H9 (cell line): ENCODE measurements around the gene RBM38. TPM values are rescaled to one million over a fixed set of nuclear protein-coding genes. Genes with fewer than 3 reads are reported as not detected.

ENCODE experiments used
- DNase-seq: peaks from one replicate; pipeline ENCODE4 v3.0.0-alpha.2; 2017
- H2AFZ ChIP-seq: one replicate; pipeline ENCODE4 v1.6.1; 2013; ENCODE audit warnings: mild to moderate bottlenecking, low read length, control low read depth, moderate library complexity
- H2AK5ac ChIP-seq: 2 replicates; pipeline ENCODE4 v1.6.1; 2013; ENCODE audit warnings: low read length, control low read depth, mixed read lengths; ENCODE audit not compliant: insufficient read length
- H2BK120ac ChIP-seq: one replicate; pipeline ENCODE4 v1.6.1; 2013; ENCODE audit warnings: low read depth, mild to moderate bottlenecking, low read length, control low read depth, inconsistent platforms; ENCODE audit not compliant: poor library complexity, severe bottlenecking
- H2BK12ac ChIP-seq: 2 replicates; pipeline ENCODE4 v1.6.1; 2013; ENCODE audit warnings: low read length, control low read depth, mixed read lengths, low read depth; ENCODE audit not compliant: insufficient read length
- H2BK15ac ChIP-seq: 2 replicates; pipeline ENCODE4 v1.6.1; 2013; ENCODE audit warnings: low read depth, low read length, control low read depth
- H2BK20ac ChIP-seq: one replicate; pipeline ENCODE4 v1.6.1; 2013; ENCODE audit warnings: low read depth, mild to moderate bottlenecking, low read length, control low read depth, inconsistent platforms; ENCODE audit not compliant: poor library complexity, severe bottlenecking
- H2BK5ac ChIP-seq: 2 replicates; pipeline ENCODE4 v1.6.1; 2013; ENCODE audit warnings: low read length, control low read depth, mixed read lengths; ENCODE audit not compliant: insufficient read length
- H3K14ac ChIP-seq: 2 replicates; pipeline ENCODE4 v1.6.1; 2013; ENCODE audit warnings: low read length, control low read depth; ENCODE audit not compliant: insufficient read depth
- H3K18ac ChIP-seq: 2 replicates; pipeline ENCODE4 v1.6.1; 2013; ENCODE audit warnings: low read depth, mild to moderate bottlenecking, mixed read lengths, low read length, control low read depth; ENCODE audit not compliant: insufficient read length
- H3K23ac ChIP-seq: 2 replicates; pipeline ENCODE4 v1.6.1; 2013; ENCODE audit warnings: low read length, control low read depth, mixed read lengths, low read depth; ENCODE audit not compliant: insufficient read length
- H3K23me2 ChIP-seq: 2 replicates; pipeline ENCODE4 v1.6.1; 2013; ENCODE audit warnings: low read depth, mild to moderate bottlenecking, mixed read lengths, low read length, control low read depth; ENCODE audit not compliant: insufficient read length, poor library complexity, severe bottlenecking
- H3K27ac ChIP-seq: 2 replicates; pipeline ENCODE4 v1.5.1; 2013; ENCODE audit warnings: low read length, control low read depth, mixed read lengths, low read depth; ENCODE audit not compliant: insufficient read length
- H3K27me3 ChIP-seq: 2 replicates; pipeline ENCODE4 v1.6.1; 2013; ENCODE audit warnings: low read length, control low read depth, inconsistent platforms; ENCODE audit not compliant: insufficient read depth
- H3K4ac ChIP-seq: 2 replicates; pipeline ENCODE4 v1.6.1; 2013; ENCODE audit warnings: low read depth, mild to moderate bottlenecking, control low read depth, inconsistent platforms, low read length, moderate library complexity
- H3K4me1 ChIP-seq: 2 replicates; pipeline ENCODE4 v1.6.1; 2013; ENCODE audit warnings: low read length, control low read depth, inconsistent platforms; ENCODE audit not compliant: insufficient read depth
- H3K4me2 ChIP-seq: 2 replicates; pipeline ENCODE4 v1.6.1; 2013; ENCODE audit warnings: low read length, control low read depth, mixed read lengths; ENCODE audit not compliant: insufficient read length, insufficient read depth
- H3K56ac ChIP-seq: 2 replicates; pipeline ENCODE4 v1.6.1; 2013; ENCODE audit warnings: low read depth, mild to moderate bottlenecking, mixed read lengths, low read length, control low read depth; ENCODE audit not compliant: insufficient read length
- H3K79me1 ChIP-seq: 2 replicates; pipeline ENCODE4 v1.6.1; 2013; ENCODE audit warnings: low read depth, mild to moderate bottlenecking, moderate library complexity, low read length, control low read depth, inconsistent platforms; ENCODE audit not compliant: insufficient read depth, poor library complexity, severe bottlenecking
- H3K79me2 ChIP-seq: 2 replicates; pipeline ENCODE4 v1.6.1; 2013; ENCODE audit warnings: low read length, control low read depth, inconsistent platforms; ENCODE audit not compliant: insufficient read depth
- H3K9ac ChIP-seq: 2 replicates; pipeline ENCODE4 v1.6.1; 2013; ENCODE audit warnings: low read length, control low read depth, mixed read lengths; ENCODE audit not compliant: insufficient read length; ENCODE audit errors: extremely low read depth
- H3K9me3 ChIP-seq: one replicate; pipeline ENCODE4 v1.6.1; 2013; ENCODE audit warnings: low read depth, low read length, inconsistent platforms; ENCODE audit not compliant: control insufficient read depth
- H3T11ph ChIP-seq: one replicate; pipeline ENCODE4 v1.6.1; 2013; ENCODE audit warnings: mild to moderate bottlenecking, low read length, control low read depth, inconsistent platforms
- H4K20me1 ChIP-seq: one replicate; pipeline ENCODE4 v1.6.1; 2013; ENCODE audit not compliant: control insufficient read depth, insufficient read length, insufficient read depth
- H4K5ac ChIP-seq: 2 replicates; pipeline ENCODE4 v1.6.1; 2013; ENCODE audit warnings: low read depth, mild to moderate bottlenecking, mixed read lengths, low read length, control low read depth; ENCODE audit not compliant: insufficient read length
- H4K8ac ChIP-seq: replicated peaks from 2 replicates; pipeline ENCODE4 v1.6.1; 2013; ENCODE audit warnings: low read length, control low read depth, mixed read lengths, low read depth; ENCODE audit not compliant: insufficient read length
- H4K91ac ChIP-seq: 2 replicates; pipeline ENCODE4 v1.6.1; 2013; ENCODE audit warnings: low read depth, mild to moderate bottlenecking, moderate library complexity, mixed read lengths, low read length, control low read depth; ENCODE audit not compliant: insufficient read length
- H3K27ac Mint-ChIP-seq, 3 experiments: 2 replicates in 2 of 3; 3 replicates in 1 of 3; pipeline ENCODE4 v1.8.0; 2020 to 2021; ENCODE audit warnings: mixed read lengths in 3 of 3, mild to moderate bottlenecking in 1 of 3, moderate library complexity in 1 of 3
- H3K27me3 Mint-ChIP-seq: 2 replicates; pipeline ENCODE4 v1.8.0; 2021; ENCODE audit warnings: low read depth, mild to moderate bottlenecking, moderate library complexity, mixed read lengths
- H3K36me3 Mint-ChIP-seq, 3 experiments: 2 replicates in 2 of 3; 3 replicates in 1 of 3; pipeline ENCODE4 v1.8.0; 2020 to 2021; ENCODE audit warnings: low read depth in 3 of 3, mixed read lengths in 3 of 3; ENCODE audit not compliant: insufficient read depth in 1 of 3
- H3K4me1 Mint-ChIP-seq, 2 experiments: 2 replicates each; pipeline ENCODE4 v1.8.0; 2020; ENCODE audit warnings: mixed read lengths in 2 of 2
- H3K4me3 Mint-ChIP-seq, 2 experiments: 2 replicates in 1 of 2; 3 replicates in 1 of 2; pipeline ENCODE4 v1.8.0; 2020 to 2021; ENCODE audit warnings: mild to moderate bottlenecking in 2 of 2, mixed read lengths in 2 of 2, moderate library complexity in 1 of 2
- H3K9me3 Mint-ChIP-seq, 2 experiments: 2 replicates in 1 of 2; 3 replicates in 1 of 2; pipeline ENCODE4 v1.8.0; 2020; ENCODE audit warnings: mild to moderate bottlenecking in 2 of 2, mixed read lengths in 2 of 2, moderate library complexity in 1 of 2
- CTCF ChIP-seq: fragments of 200-600 bp; sonication (generic); conservative IDR thresholded peaks from 3 replicates; pipeline ENCODE4 v1.8.0; 2021; ENCODE audit warnings: antibody characterized with exemption, mild to moderate bottlenecking
- WGBS: extraction: QIAGEN DNeasy Blood & Tissue Kit; methylation state at CpG from one replicate; pipeline ENCODE4 v1.1.7; 2013; ENCODE audit warnings: missing lambda C conversion rate, low lambda C conversion rate, mixed read lengths; ENCODE audit not compliant: insufficient read length; ENCODE audit errors: extremely low coverage; 5-methylcytosine and 5-hydroxymethylcytosine counted together
- total RNA-seq: library from RNA; stranded (reverse); gene quantifications from 2 replicates; pipeline ENCODE4 v1.2.1, GENCODE V29; 2021

RBM38 gene
- total RNA-seq, 1 experiment from 2014 or later: 66.8 TPM

GRCh38 chr20:57400821-57401564 is 9.8 kb downstream of the RBM38 start:
- H4K20me1 ChIP-seq: no peaks in the 10 kb centered on the region
- no peak overlapping the region for H3K27ac ChIP-seq
- H2BK12ac ChIP-seq: no peak overlapping the region
- no peaks in the 10 kb centered on the region for H3K27me3 ChIP-seq
- H3K36me3 Mint-ChIP-seq: peaks cover 26 to 75% (median 70%) of the 10 kb centered on the region in 3 experiments
- H4K8ac ChIP-seq: no peak overlapping the region
- H3K4me2 ChIP-seq: no peak overlapping the region
- no peak overlapping the region for H3T11ph ChIP-seq
- peaks cover 9 to 18% of the 10 kb centered on the region in 2 experiments for H3K4me1 Mint-ChIP-seq
- H3K56ac ChIP-seq: no peak overlapping the region
- no peak overlapping the region for H2BK15ac ChIP-seq
- H4K91ac ChIP-seq: no peak overlapping the region
- H4K5ac ChIP-seq: no peak overlapping the region
- no peaks in the 10 kb centered on the region for H3K27me3 Mint-ChIP-seq
- no peak overlapping the region for H2AK5ac ChIP-seq
- no peak overlapping the region for H3K23ac ChIP-seq
- no peak overlapping the region for H3K9ac ChIP-seq
- DNase-seq: no peak
- WGBS: no CpG with 5 or more reads among the region's 21 CpGs
- no peak overlapping the region for H3K14ac ChIP-seq
- no peak overlapping the region for H3K4me3 Mint-ChIP-seq
- H3K9me3 Mint-ChIP-seq: no peaks in the 10 kb centered on the region
- no peak for TF ChIP-seq CTCF
- H3K4me1 ChIP-seq: no peaks in the 10 kb centered on the region
- no peak overlapping the region for H2AFZ ChIP-seq
- H2BK5ac ChIP-seq: no peak overlapping the region
- no peaks in the 10 kb centered on the region for H3K23me2 ChIP-seq
- H3K27ac Mint-ChIP-seq: peak overlapping the region; percentile 29 to 90 (median 40); a peak in 2 of 7 replicates
- H2BK120ac ChIP-seq: no peak overlapping the region
- H2BK20ac ChIP-seq: no peak overlapping the region
- no peak overlapping the region for H3K4ac ChIP-seq
- H3K9me3 ChIP-seq: no peaks in the 10 kb centered on the region
- H3K79me1 ChIP-seq: peaks cover 3% of the 10 kb centered on the region
- no peaks in the 10 kb centered on the region; the same call in 1 of the 2 replicates for H3K79me2 ChIP-seq
- H3K18ac ChIP-seq: no peak overlapping the region
